ENCODE measurements around the gene TMIGD3.

The TMIGD3 gene

GRCh38 chr1:111474521-111474920 is 28.9 kb downstream of the TMIGD3 start:
- no peak for DNase-seq

GRCh38 chr1:111474106-111474505 is 29.3 kb downstream of the TMIGD3 start:
- no peak for DNase-seq

GRCh38 chr1:111471538-111471937 is 31.9 kb downstream of the TMIGD3 start:
- no peak for DNase-seq

GRCh38 chr1:111471012-111471411 is 32.4 kb downstream of the TMIGD3 start:
- peak; percentile 91 to 93 for DNase-seq

- DNase-seq: no peak
These were observed 32.8 kb downstream of the TMIGD3 start for GRCh38 chr1:111470596-111470995.

- DNase-seq: no peak
These were observed 33.9 kb downstream of the TMIGD3 start for GRCh38 chr1:111469539-111469938.

- DNase-seq: no peak
These were observed 34.7 kb downstream of the TMIGD3 start for GRCh38 chr1:111468717-111469100.

- DNase-seq: peak; percentile 50 to 78
These were observed 35.3 kb downstream of the TMIGD3 start for GRCh38 chr1:111467865-111468716.

- no peak for DNase-seq
These were observed 37.0 kb downstream of the TMIGD3 start for GRCh38 chr1:111466480-111466879.

GRCh38 chr1:111465754-111466153 is 37.7 kb downstream of the TMIGD3 start:
- DNase-seq: no peak

- no peak for DNase-seq
These were observed 40.3 kb downstream of the TMIGD3 start for GRCh38 chr1:111463029-111463683.

- no peak for DNase-seq
These were observed 40.9 kb downstream of the TMIGD3 start for GRCh38 chr1:111462370-111463028.

GRCh38 chr1:111461765-111462164 is 41.7 kb downstream of the TMIGD3 start:
- no peak for DNase-seq

GRCh38 chr1:111455642-111456031 is 47.8 kb downstream of the TMIGD3 start:
- DNase-seq: no peak

GRCh38 chr1:111454859-111455641 is 48.4 kb downstream of the TMIGD3 start:
- DNase-seq: no peak

GRCh38 chr1:111453706-111454105 is 49.7 kb downstream of the TMIGD3 start:
- DNase-seq: no peak

GRCh38 chr1:111452581-111452980 is 50.9 kb downstream of the TMIGD3 start:
- no peak for DNase-seq

- no peak for DNase-seq
These were observed 53.2 kb downstream of the TMIGD3 start for GRCh38 chr1:111450185-111450584.

- no peak for DNase-seq
These were observed 53.8 kb downstream of the TMIGD3 start for GRCh38 chr1:111449703-111450017.

GRCh38 chr1:111448918-111449702 is 54.3 kb downstream of the TMIGD3 start, which contains the start of the genes ATP5PB and WDR77:
Gene ATP5PB, plus strand, starts transcription at chr1:111449464. Its CDS starts 78 bp downstream, at chr1:111449542.
Gene WDR77, minus strand, starts transcription at chr1:111449256. Its CDS starts 87 bp downstream, at chr1:111449169.
- DNase-seq: peak; percentile 99 to 100

- DNase-seq: no peak
These were observed 54.9 kb downstream of the TMIGD3 start for GRCh38 chr1:111448482-111448917.

All from inflammatory macrophage (primary cell).